PC-9 (cell line): ENCODE measurements around the gene TRIM15. TPM values are rescaled to one million over a fixed set of nuclear protein-coding genes. Genes with fewer than 3 reads are reported as not detected.

Experiments used
- BruUV-seq: library from RNA; stranded (reverse); fragments of 400-500 nt; replicated peaks from 2 replicates; lab custom pipeline; 2021; lab: Mats Ljungman, UMichigan
- CTCF ChIA-PET: fragments of 300-600 bp; sonication (Branson Sonifier 250); formaldehyde crosslinking; loops from one replicate; lab custom pipeline; 2022; ENCODE audit warnings: antibody characterized with exemption; lab: Charles Lee
- POLR2A ChIA-PET: fragments of 300-600 bp; sonication (Branson Sonifier 250); formaldehyde crosslinking; loops from one replicate; lab custom pipeline; 2022; ENCODE audit warnings: antibody characterized with exemption; ENCODE audit not compliant: unreplicated experiment; lab: Charles Lee
- DNase-seq, 2 experiments: peaks; one replicate each; pipeline versions ENCODE4 v3.0.0 to v3.0.0-alpha.2; 2015 to 2022; ENCODE audit warnings: mixed read lengths in 1 of 2
- H2AFZ ChIP-seq: fragments of 200-600 bp; sonication (generic); 2 replicates; pipeline ENCODE4 v1.8.1; 2017; ENCODE audit warnings: antibody characterized with exemption
- H3F3A ChIP-seq: fragments of 200-600 bp; sonication (generic); 2 replicates; pipeline ENCODE4 v1.8.1; 2017; ENCODE audit warnings: antibody characterized with exemption, mild to moderate bottlenecking, low read depth; ENCODE audit not compliant: insufficient read depth
- H3K27ac ChIP-seq: fragments of 200-600 bp; sonication (generic); 2 replicates; pipeline ENCODE4 v1.6.1; 2016; ENCODE audit warnings: mixed run types
- H3K27me3 ChIP-seq: fragments of 200-600 bp; sonication (generic); 2 replicates; pipeline ENCODE4 v1.6.1; 2016; ENCODE audit warnings: low read depth, mixed run types; ENCODE audit not compliant: insufficient read depth
- H3K36me3 ChIP-seq: fragments of 200-600 bp; sonication (generic); 2 replicates; pipeline ENCODE4 v1.6.1; 2016; ENCODE audit warnings: low read depth, mixed run types
- H3K4me1 ChIP-seq: fragments of 200-600 bp; sonication (generic); replicated peaks from 2 replicates; pipeline ENCODE4 v1.6.1; 2016; ENCODE audit warnings: mixed run types; ENCODE audit not compliant: insufficient read depth
- H3K4me2 ChIP-seq: fragments of 200-600 bp; sonication (generic); 2 replicates; pipeline ENCODE4 v1.6.1; 2017; ENCODE audit warnings: mixed run types
- H3K4me3 ChIP-seq: fragments of 200-600 bp; sonication (generic); 2 replicates; pipeline ENCODE4 v1.6.1; 2016; ENCODE audit warnings: mixed run types
- H3K79me2 ChIP-seq: fragments of 200-600 bp; sonication (generic); 2 replicates; pipeline ENCODE4 v1.6.1; 2017; ENCODE audit warnings: low read depth, mixed run types
- H3K9me2 ChIP-seq: fragments of 200-600 bp; sonication (generic); 2 replicates; pipeline ENCODE4 v1.8.1; 2017; ENCODE audit warnings: mild to moderate bottlenecking; ENCODE audit not compliant: insufficient read depth
- H3K9me3 ChIP-seq: fragments of 200-600 bp; sonication (generic); 2 replicates; pipeline ENCODE4 v1.8.1; 2016; ENCODE audit warnings: low read depth; ENCODE audit not compliant: insufficient read depth
- H4K20me1 ChIP-seq: fragments of 200-600 bp; sonication (generic); 2 replicates; pipeline ENCODE4 v1.8.1; 2017; ENCODE audit not compliant: insufficient read depth
- EZH2 ChIP-seq: fragments of 200-600 bp; sonication (generic); IDR thresholded peaks from 2 replicates; pipeline ENCODE4 v1.8.0; 2017; ENCODE audit warnings: antibody characterized with exemption, low read depth
- intact Hi-C: fragments of 100-400 bp; cut with micrococcal nuclease; formaldehyde crosslinking; loops from one replicate; pipeline ENCODE4 v1.10.0; 2022; ENCODE audit not compliant: unreplicated experiment
- total RNA-seq: library from RNA; stranded (reverse); gene quantifications from 2 replicates; pipeline ENCODE4 v1.2.3, GENCODE V29; 2021
- TF ChIP-seq, protein P1 (sequence below): fragments of 200-600 bp; sonication (generic); conservative IDR thresholded peaks from 2 replicates; pipeline ENCODE4 v1.6.1; 2017; ENCODE audit warnings: mixed run types, antibody characterized with exemption, mild to moderate bottlenecking, moderate library complexity

TRIM15 gene
- total RNA-seq, 1 experiment from 2014 or later: not detected

DNA sequence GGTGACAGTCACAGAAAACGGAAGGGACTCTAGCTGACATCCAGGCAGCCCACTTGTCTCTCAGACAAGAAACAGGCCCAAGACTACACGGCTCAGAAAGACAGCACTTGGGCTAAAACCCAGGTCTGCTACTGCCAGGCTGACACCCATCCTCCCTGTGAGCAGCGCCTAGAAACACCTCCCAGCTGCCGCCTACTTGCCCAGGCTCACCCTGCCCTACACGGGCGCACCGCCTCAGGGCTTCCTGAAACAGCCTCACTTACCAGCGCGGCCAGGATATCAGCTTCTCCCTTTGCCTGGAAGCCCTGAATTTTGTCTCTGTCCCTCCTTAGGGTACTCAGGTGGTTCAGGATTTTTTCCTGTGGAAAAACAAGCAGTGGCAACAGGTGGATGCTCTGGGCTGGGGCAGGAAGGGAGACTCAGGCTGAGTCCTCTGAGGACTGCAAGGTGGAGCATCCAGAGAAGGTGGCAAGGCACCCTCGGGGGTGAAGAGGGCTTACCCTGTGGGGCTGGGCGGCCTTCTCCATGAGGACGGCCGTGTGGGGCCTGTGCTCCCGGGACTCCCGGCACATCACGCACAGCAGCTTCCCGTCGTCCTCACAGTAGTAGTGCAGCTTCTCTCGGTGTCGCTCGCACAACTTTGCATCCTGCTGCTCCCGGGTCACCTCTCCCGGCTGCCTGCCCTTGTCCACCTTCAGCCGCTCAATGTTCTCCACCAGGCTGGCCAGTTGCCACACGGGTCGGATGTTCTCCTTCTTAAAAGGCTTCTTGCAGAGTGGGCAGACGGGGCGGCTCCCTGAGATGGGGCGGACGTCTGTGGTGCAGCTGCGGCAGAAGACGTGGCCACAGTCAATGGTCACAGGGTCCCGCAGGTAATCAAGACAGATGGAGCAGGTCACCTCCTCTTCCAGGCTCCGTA is 35.1 kb downstream of the TRIM15 start:
- peaks cover 3% of the 10 kb centered on the region; the same call in 1 of the 2 replicates for H3K79me2 ChIP-seq
- H3F3A ChIP-seq: no peaks in the 10 kb centered on the region
- H3K36me3 ChIP-seq: peaks cover 13% of the 10 kb centered on the region
- no peak overlapping the region for H3K4me3 ChIP-seq
- no TSS peak for BruUV-seq
- H3K27me3 ChIP-seq: no peaks in the 10 kb centered on the region
- POLR2A ChIA-PET: no interaction called here
- no peaks in the 10 kb centered on the region for H3K9me2 ChIP-seq
- TF ChIP-seq, protein P1, sequence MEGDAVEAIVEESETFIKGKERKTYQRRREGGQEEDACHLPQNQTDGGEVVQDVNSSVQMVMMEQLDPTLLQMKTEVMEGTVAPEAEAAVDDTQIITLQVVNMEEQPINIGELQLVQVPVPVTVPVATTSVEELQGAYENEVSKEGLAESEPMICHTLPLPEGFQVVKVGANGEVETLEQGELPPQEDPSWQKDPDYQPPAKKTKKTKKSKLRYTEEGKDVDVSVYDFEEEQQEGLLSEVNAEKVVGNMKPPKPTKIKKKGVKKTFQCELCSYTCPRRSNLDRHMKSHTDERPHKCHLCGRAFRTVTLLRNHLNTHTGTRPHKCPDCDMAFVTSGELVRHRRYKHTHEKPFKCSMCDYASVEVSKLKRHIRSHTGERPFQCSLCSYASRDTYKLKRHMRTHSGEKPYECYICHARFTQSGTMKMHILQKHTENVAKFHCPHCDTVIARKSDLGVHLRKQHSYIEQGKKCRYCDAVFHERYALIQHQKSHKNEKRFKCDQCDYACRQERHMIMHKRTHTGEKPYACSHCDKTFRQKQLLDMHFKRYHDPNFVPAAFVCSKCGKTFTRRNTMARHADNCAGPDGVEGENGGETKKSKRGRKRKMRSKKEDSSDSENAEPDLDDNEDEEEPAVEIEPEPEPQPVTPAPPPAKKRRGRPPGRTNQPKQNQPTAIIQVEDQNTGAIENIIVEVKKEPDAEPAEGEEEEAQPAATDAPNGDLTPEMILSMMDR: no peak
- no peak for TF ChIP-seq EZH2
- H2AFZ ChIP-seq: no peak overlapping the region
- H3K27ac ChIP-seq: no peak overlapping the region
- H3K4me1 ChIP-seq: no peaks in the 10 kb centered on the region
- H3K9me3 ChIP-seq: no peaks in the 10 kb centered on the region
- peaks cover 20% of the 10 kb centered on the region for H4K20me1 ChIP-seq
- no peak for DNase-seq
- CTCF ChIA-PET: no interaction called here
- intact Hi-C loops: no loop called here
- H3K4me2 ChIP-seq: no peak overlapping the region

DNA sequence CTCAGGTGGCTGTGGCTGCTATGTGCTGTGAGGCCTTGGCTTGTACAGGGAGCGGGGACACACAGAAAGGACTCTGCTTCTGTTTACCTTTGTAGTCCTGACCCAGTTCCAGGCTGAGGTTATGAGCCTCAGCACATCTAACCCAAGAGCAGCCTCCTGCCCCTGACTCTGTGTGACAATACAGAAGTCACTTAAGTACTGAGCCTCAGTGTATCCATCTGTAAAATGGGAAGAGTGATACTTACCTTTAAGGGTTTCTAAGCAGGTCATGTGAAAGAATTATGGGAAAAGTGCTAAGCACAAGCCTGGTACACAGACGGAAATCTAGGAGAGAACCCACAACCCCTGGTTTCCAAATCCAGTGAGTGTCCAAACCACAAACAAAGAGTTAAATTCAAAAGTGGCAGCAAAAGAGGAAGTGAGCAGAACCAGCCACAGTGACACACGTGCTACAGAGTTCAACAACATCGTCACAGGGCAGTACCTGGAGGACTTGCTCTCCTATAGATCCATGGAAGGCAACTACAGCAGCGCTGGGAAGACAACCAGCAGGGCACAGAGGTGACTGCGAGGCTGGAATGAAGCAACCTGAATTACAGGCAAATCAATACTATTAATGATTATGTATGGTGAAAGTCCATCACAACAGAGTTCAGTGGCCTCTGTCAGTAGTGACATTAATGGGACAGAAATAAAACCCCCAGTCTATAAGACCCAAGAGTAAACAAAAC is 37.4 kb downstream of the TRIM15 start:
- no peak overlapping the region for H3K4me2 ChIP-seq
- H3K27me3 ChIP-seq: no peaks in the 10 kb centered on the region
- ChIA-PET CTCF (no interaction called here), POLR2A (no interaction called here)
- no peaks in the 10 kb centered on the region for H3F3A ChIP-seq
- H3K9me3 ChIP-seq: no peaks in the 10 kb centered on the region
- peaks cover 30% of the 10 kb centered on the region for H4K20me1 ChIP-seq
- peaks cover 13% of the 10 kb centered on the region; the same call in 1 of the 2 replicates for H3K36me3 ChIP-seq
- BruUV-seq: no TSS peak
- no peaks in the 10 kb centered on the region for H3K9me2 ChIP-seq
- H3K79me2 ChIP-seq: peaks cover 25% of the 10 kb centered on the region
- no peaks in the 10 kb centered on the region for H3K4me1 ChIP-seq
- H3K4me3 ChIP-seq: no peak overlapping the region
- intact Hi-C loops: no loop called here
- DNase-seq: no peak
- no peak overlapping the region for H2AFZ ChIP-seq
- no peak for TF ChIP-seq EZH2
- TF ChIP-seq, protein P1: no peak
- no peak overlapping the region for H3K27ac ChIP-seq

DNA sequence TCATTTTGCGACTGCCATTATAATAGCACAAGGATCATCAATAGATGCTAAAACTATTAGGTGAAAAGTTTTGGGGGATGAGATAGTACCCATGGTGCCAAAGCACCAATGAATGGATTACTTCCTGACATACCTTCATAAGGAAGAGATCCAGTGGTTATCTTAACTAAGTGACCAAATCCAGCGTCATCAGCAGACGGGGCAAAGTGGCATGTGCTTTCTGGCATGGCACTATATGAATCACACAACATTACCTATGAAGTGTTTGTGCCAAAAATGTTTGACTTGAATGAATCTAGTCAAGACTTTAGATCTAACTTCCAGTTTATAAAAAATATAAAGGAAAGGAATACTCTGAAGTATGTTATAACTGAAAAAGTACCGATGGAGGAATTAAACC is 39.0 kb downstream of the TRIM15 start:
- Histone ChIP-seq H3K4me3 (no peak overlapping the region), H3K36me3 (peaks cover 20% of the 10 kb centered on the region; the same call in 1 of the 2 replicates), H3K4me1 (peaks cover 9% of the 10 kb centered on the region), H3K79me2 (peaks cover 40% of the 10 kb centered on the region), H3K9me3 (no peaks in the 10 kb centered on the region), H4K20me1 (peaks cover 41% of the 10 kb centered on the region), H3K9me2 (no peaks in the 10 kb centered on the region), H3K27ac (no peak overlapping the region), H3F3A (peaks cover 12% of the 10 kb centered on the region; the same call in 1 of the 2 replicates), H3K4me2 (no peak overlapping the region), H3K27me3 (no peaks in the 10 kb centered on the region), H2AFZ (no peak overlapping the region)
- no TSS peak for BruUV-seq
- TF ChIP-seq, protein P1: no peak
- TF ChIP-seq EZH2: no peak
- CTCF ChIA-PET: interaction anchor here (0.7 kb wide), 1 partner anchor 144 kb away, joined by 3 read pairs; no protein-coding TSS in a partner anchor
- DNase-seq: no peak
- POLR2A ChIA-PET: no interaction called here
- intact Hi-C loops: no loop called here
